SHP77 (cell line): ENCODE data around the gene CCNJ.

Experiments
- DNase-seq, 2 experiments: peaks; one replicate each; lab custom pipeline; 2025; lab: John Stamatoyannopoulos, UW

The CCNJ gene

GRCh38 chr10:96056787-96057186, 13.4 kb downstream of the CCNJ start:
- DNase-seq = no peak

GRCh38 chr10:96061232-96061631, 17.8 kb downstream of the CCNJ start:
- no peak for DNase-seq

GRCh38 chr10:96072674-96073073, 29.3 kb downstream of the CCNJ start:
- DNase-seq = no peak

GRCh38 chr10:96073722-96074121, 30.3 kb downstream of the CCNJ start:
- no peak for DNase-seq

GRCh38 chr10:96074776-96075175, 31.4 kb downstream of the CCNJ start:
- no peak for DNase-seq

- DNase-seq = no peak
Observed at GRCh38 chr10:96075977-96076376, 32.6 kb downstream of the CCNJ start.

GRCh38 chr10:96077156-96077555, 33.8 kb downstream of the CCNJ start:
- DNase-seq = no peak

GRCh38 chr10:96082153-96082552, 38.8 kb downstream of the CCNJ start:
- no peak for DNase-seq

- no peak for DNase-seq
Observed at GRCh38 chr10:96082748-96083147, 39.4 kb downstream of the CCNJ start.

GRCh38 chr10:96089116-96089515, 45.7 kb downstream of the CCNJ start:
- no peak for DNase-seq

- peak; percentile 93 to 94 for DNase-seq
Observed at GRCh38 chr10:96089670-96090462, 46.5 kb downstream of the CCNJ start.

- DNase-seq = no peak
Observed at GRCh38 chr10:96090463-96090800, 47.0 kb downstream of the CCNJ start.

- no peak for DNase-seq
Observed at GRCh38 chr10:96092999-96093767, 49.8 kb downstream of the CCNJ start.

GRCh38 chr10:96093948-96094347, 50.6 kb downstream of the CCNJ start:
- DNase-seq = no peak

GRCh38 chr10:96096958-96097357, 53.6 kb downstream of the CCNJ start:
- DNase-seq = no peak

- DNase-seq = no peak
Observed at GRCh38 chr10:96097865-96098264, 54.5 kb downstream of the CCNJ start.

- no peak for DNase-seq
Observed at GRCh38 chr10:96107623-96108038, 64.2 kb downstream of the CCNJ start.
